ENCODE data around the gene EPHA8. TPM values are rescaled to one million over a fixed set of nuclear protein-coding genes. Genes with fewer than 3 reads are reported as not detected.

EPHA8 gene
- total RNA-seq, 1 donor from 2014 or later, result 0.51 TPM

DNA sequence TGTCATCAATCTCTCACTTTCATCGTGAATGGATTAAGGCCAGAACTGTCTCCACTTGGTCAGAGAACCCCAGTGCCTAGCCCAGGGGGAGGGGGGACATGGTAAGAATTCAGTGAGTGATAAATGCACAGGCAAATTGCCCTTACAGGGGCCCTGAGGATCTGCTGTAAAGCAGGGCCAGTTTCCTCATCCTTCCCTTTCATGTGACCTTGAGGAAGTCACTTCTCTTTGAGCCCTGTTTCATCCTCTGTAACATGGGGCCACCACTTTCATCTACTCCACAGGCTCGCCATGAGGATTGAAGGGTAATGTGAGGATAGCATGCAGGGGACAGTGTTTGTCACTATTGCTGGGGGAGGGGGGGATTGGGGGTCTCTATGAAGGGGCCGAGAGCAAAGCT lies 45.1 kb downstream of the EPHA8 start:
- H3K27me3 Mint-ChIP-seq (ENCODE audit: unreplicated experiment), result peaks cover 64% of the 10 kb centered on the region
- H3K9me3 Mint-ChIP-seq (ENCODE audit: unreplicated experiment), result no peaks in the 10 kb centered on the region
- no peak overlapping the region for H3K4me3 Mint-ChIP-seq (ENCODE audit: unreplicated experiment)
- H3K27ac Mint-ChIP-seq (ENCODE audit: unreplicated experiment), result no peak overlapping the region
- TF ChIP-seq, protein P1, sequence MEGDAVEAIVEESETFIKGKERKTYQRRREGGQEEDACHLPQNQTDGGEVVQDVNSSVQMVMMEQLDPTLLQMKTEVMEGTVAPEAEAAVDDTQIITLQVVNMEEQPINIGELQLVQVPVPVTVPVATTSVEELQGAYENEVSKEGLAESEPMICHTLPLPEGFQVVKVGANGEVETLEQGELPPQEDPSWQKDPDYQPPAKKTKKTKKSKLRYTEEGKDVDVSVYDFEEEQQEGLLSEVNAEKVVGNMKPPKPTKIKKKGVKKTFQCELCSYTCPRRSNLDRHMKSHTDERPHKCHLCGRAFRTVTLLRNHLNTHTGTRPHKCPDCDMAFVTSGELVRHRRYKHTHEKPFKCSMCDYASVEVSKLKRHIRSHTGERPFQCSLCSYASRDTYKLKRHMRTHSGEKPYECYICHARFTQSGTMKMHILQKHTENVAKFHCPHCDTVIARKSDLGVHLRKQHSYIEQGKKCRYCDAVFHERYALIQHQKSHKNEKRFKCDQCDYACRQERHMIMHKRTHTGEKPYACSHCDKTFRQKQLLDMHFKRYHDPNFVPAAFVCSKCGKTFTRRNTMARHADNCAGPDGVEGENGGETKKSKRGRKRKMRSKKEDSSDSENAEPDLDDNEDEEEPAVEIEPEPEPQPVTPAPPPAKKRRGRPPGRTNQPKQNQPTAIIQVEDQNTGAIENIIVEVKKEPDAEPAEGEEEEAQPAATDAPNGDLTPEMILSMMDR (IDR thresholded peaks at IDR 0.05), result no peak
- no peak for DNase-seq (ENCODE audit: extremely low spot score, unreplicated experiment)
- H3K4me1 Mint-ChIP-seq (ENCODE audit: unreplicated experiment), result no peaks in the 10 kb centered on the region
- H3K36me3 Mint-ChIP-seq (ENCODE audit: unreplicated experiment), result no peaks in the 10 kb centered on the region

DNA sequence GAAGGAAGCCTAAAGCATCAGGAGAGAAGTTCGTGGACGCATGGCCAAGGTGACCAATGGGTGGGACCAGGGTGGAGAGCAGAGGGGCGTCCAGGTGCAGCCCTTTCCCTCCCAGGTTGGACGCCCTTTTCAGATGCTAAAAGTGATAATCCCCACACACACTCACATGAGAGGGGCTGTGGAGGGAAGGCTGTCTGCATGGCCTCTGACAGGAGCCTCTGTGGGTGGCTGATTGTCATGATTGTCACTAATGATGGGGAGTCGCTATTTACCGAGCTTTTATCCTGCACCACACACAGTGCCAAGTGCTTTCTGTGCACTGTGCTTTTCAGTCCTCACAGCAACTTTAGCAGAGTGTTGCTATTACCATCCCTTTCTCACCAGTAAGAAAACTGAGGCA lies 46.0 kb downstream of the EPHA8 start:
- Mint-ChIP-seq H3K9me3 (ENCODE audit: unreplicated experiment) (no peaks in the 10 kb centered on the region), H3K4me1 (ENCODE audit: unreplicated experiment) (no peaks in the 10 kb centered on the region), H3K27me3 (ENCODE audit: unreplicated experiment) (peaks cover 59% of the 10 kb centered on the region), H3K27ac (ENCODE audit: unreplicated experiment) (no peak overlapping the region), H3K4me3 (ENCODE audit: unreplicated experiment) (no peak overlapping the region), H3K36me3 (ENCODE audit: unreplicated experiment) (no peaks in the 10 kb centered on the region)
- DNase-seq (ENCODE audit: extremely low spot score, unreplicated experiment), result no peak
- TF ChIP-seq, protein P1 (IDR thresholded peaks at IDR 0.05), result no peak

DNA sequence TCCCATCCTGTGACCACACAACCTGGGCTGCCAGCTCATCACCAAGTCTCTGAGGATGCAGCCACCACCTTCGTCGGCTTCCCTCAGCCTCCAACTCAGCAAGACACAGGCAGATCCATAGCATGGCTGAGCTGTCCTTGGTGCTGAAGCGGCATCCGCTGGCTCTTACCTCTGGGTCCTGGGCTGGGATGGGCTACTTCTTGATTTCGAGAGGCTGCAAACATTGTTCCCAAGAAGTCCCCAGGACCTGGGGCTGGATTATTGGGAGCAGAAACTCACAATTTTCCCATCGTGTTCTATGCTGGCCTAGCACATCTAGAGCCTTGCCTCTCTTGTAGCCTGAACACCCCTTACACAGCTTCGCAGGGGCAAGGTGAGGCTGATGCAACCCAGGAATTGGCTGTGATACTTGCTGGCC lies 48.2 kb downstream of the EPHA8 start:
- peaks cover 45% of the 10 kb centered on the region for H3K27me3 Mint-ChIP-seq (ENCODE audit: unreplicated experiment)
- no peaks in the 10 kb centered on the region for H3K4me1 Mint-ChIP-seq (ENCODE audit: unreplicated experiment)
- H3K4me3 Mint-ChIP-seq (ENCODE audit: unreplicated experiment), result no peak overlapping the region

DNA sequence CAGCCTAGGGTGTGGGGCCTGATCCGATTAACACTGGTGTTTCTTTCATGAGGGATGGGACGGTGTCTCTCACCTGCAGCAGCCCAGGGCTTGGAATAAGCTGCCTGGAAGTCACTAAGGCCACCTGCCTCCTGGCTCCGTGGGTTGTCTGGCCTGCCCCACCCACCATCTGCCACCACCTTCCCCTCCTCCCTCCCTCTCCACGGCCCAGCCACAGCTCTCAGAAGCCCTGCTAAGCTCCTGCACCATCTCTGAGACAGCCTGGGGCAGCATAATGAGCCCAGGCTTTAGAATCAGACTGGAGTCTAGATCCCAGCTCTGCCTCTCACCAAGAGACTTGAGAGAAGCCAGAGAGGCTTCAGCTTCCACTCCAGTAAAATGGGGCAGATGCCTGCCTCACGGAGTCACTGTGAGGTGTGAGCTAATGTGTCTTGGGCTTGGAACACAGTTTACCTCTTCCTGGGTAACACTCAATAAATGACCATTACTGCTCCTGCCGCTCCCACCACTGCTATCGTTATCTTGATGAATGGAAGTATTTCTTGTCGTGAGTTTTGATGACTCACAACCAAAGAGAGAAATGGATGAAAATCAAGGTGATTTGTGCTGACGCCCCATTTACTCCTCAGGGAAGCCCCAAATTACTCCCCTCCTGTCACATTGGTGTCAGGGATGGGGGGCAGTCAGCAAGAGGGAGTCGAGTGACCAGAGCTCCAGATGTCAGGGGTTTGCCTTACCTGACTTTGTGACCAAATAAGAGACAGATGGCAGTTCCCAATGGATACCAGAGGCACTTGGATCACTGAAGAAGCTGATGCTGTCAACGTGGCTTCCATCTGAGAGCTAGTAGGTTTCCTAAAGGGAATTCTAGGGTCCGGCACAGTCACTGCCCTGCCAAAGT lies 49.6 kb downstream of the EPHA8 start:
- H3K36me3 Mint-ChIP-seq (ENCODE audit: unreplicated experiment), result no peaks in the 10 kb centered on the region
- H3K4me3 Mint-ChIP-seq (ENCODE audit: unreplicated experiment), result no peak overlapping the region
- no peaks in the 10 kb centered on the region for H3K4me1 Mint-ChIP-seq (ENCODE audit: unreplicated experiment)
- no peak for DNase-seq (ENCODE audit: extremely low spot score, unreplicated experiment)
- no peaks in the 10 kb centered on the region for H3K9me3 Mint-ChIP-seq (ENCODE audit: unreplicated experiment)
- TF ChIP-seq, protein P1 (IDR thresholded peaks at IDR 0.05), result no peak
- H3K27me3 Mint-ChIP-seq (ENCODE audit: unreplicated experiment), result peaks cover 48% of the 10 kb centered on the region
- no peak overlapping the region for H3K27ac Mint-ChIP-seq (ENCODE audit: unreplicated experiment)

More for the DNA sequence above, 48.2 kb downstream of the EPHA8 start:
- TF ChIP-seq, protein P1 (IDR thresholded peaks at IDR 0.05), result no peak
- Mint-ChIP-seq H3K27ac (ENCODE audit: unreplicated experiment) (no peak overlapping the region), H3K9me3 (ENCODE audit: unreplicated experiment) (no peaks in the 10 kb centered on the region), H3K36me3 (ENCODE audit: unreplicated experiment) (no peaks in the 10 kb centered on the region)
- no peak for DNase-seq (ENCODE audit: extremely low spot score, unreplicated experiment)

DNA sequence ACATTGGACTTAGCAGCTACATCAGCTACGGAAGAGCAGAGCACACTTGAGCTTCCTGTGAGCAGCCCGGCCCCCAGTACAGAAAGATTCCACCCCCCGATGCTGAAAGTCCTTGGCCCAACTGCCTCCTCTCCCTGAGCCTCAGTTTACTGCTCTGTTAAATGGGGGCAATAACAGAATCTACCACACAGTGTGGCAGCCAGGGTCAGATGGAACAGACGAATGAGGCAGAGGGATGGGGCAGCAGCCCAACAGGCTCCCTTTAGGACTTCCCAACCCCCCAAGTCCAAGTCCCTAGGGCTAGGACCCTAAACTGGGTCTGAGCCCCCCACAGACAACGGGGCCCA lies 50.3 kb downstream of the EPHA8 start:
- H3K27ac Mint-ChIP-seq (ENCODE audit: unreplicated experiment), result no peak overlapping the region
- no peak for DNase-seq (ENCODE audit: extremely low spot score, unreplicated experiment)
- no peak overlapping the region for H3K4me3 Mint-ChIP-seq (ENCODE audit: unreplicated experiment)
- no peaks in the 10 kb centered on the region for H3K9me3 Mint-ChIP-seq (ENCODE audit: unreplicated experiment)
- no peaks in the 10 kb centered on the region for H3K36me3 Mint-ChIP-seq (ENCODE audit: unreplicated experiment)
- TF ChIP-seq, protein P1 (IDR thresholded peaks at IDR 0.05), result no peak
- peaks cover 47% of the 10 kb centered on the region for H3K27me3 Mint-ChIP-seq (ENCODE audit: unreplicated experiment)
- no peaks in the 10 kb centered on the region for H3K4me1 Mint-ChIP-seq (ENCODE audit: unreplicated experiment)

Data from osteocyte (in vitro differentiated cells).